ENCODE measurements around the gene AIRE. TPM values are rescaled to one million over a fixed set of nuclear protein-coding genes. Genes with fewer than 3 reads are reported as not detected.

AIRE gene
- total and polyA plus RNA-seq, 2 donors from 2014 or later, result 0.09 to 0.25 TPM

GRCh38 chr21:44292812-44293195 is 7.1 kb downstream of the AIRE start:
- H3K9ac ChIP-seq (ENCODE audit: low read length in 3 of 3), result no peak overlapping the region
- no peak overlapping the region for H3K4me3 ChIP-seq (ENCODE audit: low read length in 3 of 3)
- no peaks in the 10 kb centered on the region for H3K9me3 ChIP-seq (ENCODE audit: control insufficient read depth in 2 of 3, insufficient read depth in 1 of 3, low read length in 3 of 3)
- TF ChIP-seq, protein P1, sequence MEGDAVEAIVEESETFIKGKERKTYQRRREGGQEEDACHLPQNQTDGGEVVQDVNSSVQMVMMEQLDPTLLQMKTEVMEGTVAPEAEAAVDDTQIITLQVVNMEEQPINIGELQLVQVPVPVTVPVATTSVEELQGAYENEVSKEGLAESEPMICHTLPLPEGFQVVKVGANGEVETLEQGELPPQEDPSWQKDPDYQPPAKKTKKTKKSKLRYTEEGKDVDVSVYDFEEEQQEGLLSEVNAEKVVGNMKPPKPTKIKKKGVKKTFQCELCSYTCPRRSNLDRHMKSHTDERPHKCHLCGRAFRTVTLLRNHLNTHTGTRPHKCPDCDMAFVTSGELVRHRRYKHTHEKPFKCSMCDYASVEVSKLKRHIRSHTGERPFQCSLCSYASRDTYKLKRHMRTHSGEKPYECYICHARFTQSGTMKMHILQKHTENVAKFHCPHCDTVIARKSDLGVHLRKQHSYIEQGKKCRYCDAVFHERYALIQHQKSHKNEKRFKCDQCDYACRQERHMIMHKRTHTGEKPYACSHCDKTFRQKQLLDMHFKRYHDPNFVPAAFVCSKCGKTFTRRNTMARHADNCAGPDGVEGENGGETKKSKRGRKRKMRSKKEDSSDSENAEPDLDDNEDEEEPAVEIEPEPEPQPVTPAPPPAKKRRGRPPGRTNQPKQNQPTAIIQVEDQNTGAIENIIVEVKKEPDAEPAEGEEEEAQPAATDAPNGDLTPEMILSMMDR (IDR thresholded peaks at IDR 0.05; ENCODE audit: borderline replicate concordance, extremely low read depth, insufficient read depth), result no peak
- no peak overlapping the region for H3K27ac ChIP-seq (ENCODE audit: low read depth in 2 of 2, low read length in 2 of 2)
- intact Hi-C loops (cut with DNase I), result no loop called here
- no peaks in the 10 kb centered on the region for H3K36me3 ChIP-seq (ENCODE audit: control insufficient read depth in 2 of 3, insufficient read depth in 3 of 3, low read length in 3 of 3)
- peaks cover 0 to 10% (median 0%) of the 10 kb centered on the region in 3 donors for H3K4me1 ChIP-seq (ENCODE audit: control insufficient read depth in 2 of 3, insufficient read depth in 2 of 3, low read depth in 1 of 3, low read length in 3 of 3)
- peak in 1 of 5 donors; percentile 78 for DNase-seq
- FAIRE-seq, result no peak
- H3K27me3 ChIP-seq (ENCODE audit: control insufficient read depth, insufficient read depth, low read length), result no peaks in the 10 kb centered on the region

GRCh38 chr21:44293551-44294231 is 8.0 kb downstream of the AIRE start:
- TF ChIP-seq, protein P1 (IDR thresholded peaks at IDR 0.05; ENCODE audit: borderline replicate concordance, extremely low read depth, insufficient read depth), result no peak
- Histone ChIP-seq H3K27me3 (ENCODE audit: control insufficient read depth, insufficient read depth, low read length) (no peaks in the 10 kb centered on the region), H3K36me3 (ENCODE audit: control insufficient read depth in 2 of 3, insufficient read depth in 3 of 3, low read length in 3 of 3) (no peaks in the 10 kb centered on the region), H3K9ac (ENCODE audit: low read length in 3 of 3) (no peak overlapping the region), H3K9me3 (ENCODE audit: control insufficient read depth in 2 of 3, insufficient read depth in 1 of 3, low read length in 3 of 3) (no peaks in the 10 kb centered on the region), H3K27ac (ENCODE audit: low read depth in 2 of 2, low read length in 2 of 2) (no peak overlapping the region), H3K4me3 (ENCODE audit: low read length in 3 of 3) (no peak overlapping the region), H3K4me1 (ENCODE audit: control insufficient read depth in 2 of 3, insufficient read depth in 2 of 3, low read depth in 1 of 3, low read length in 3 of 3) (peaks cover 0 to 12% (median 0%) of the 10 kb centered on the region in 3 donors)
- FAIRE-seq (no peak), DNase-seq (peak in 1 of 5 donors; percentile 78)
- intact Hi-C loops (cut with DNase I), result no loop called here

- TF ChIP-seq, protein P1 (IDR thresholded peaks at IDR 0.05; ENCODE audit: borderline replicate concordance, extremely low read depth, insufficient read depth), result no peak
- Histone ChIP-seq H3K9ac (ENCODE audit: low read length in 3 of 3) (no peak overlapping the region), H3K4me3 (ENCODE audit: low read length in 3 of 3) (no peak overlapping the region), H3K36me3 (ENCODE audit: control insufficient read depth in 2 of 3, insufficient read depth in 3 of 3, low read length in 3 of 3) (no peaks in the 10 kb centered on the region), H3K27ac (ENCODE audit: low read depth in 2 of 2, low read length in 2 of 2) (no peak overlapping the region), H3K9me3 (ENCODE audit: control insufficient read depth in 2 of 3, insufficient read depth in 1 of 3, low read length in 3 of 3) (no peaks in the 10 kb centered on the region), H3K27me3 (ENCODE audit: control insufficient read depth, insufficient read depth, low read length) (no peaks in the 10 kb centered on the region), H3K4me1 (ENCODE audit: control insufficient read depth in 2 of 3, insufficient read depth in 2 of 3, low read depth in 1 of 3, low read length in 3 of 3) (peaks cover 0 to 17% (median 0%) of the 10 kb centered on the region in 3 donors)
- FAIRE-seq (no peak), DNase-seq (peak in 4 of 5 donors; percentile 30 to 92 (median 54))
- intact Hi-C loops (cut with DNase I), result no loop called here
Observed at GRCh38 chr21:44294391-44295162, 8.9 kb downstream of the AIRE start.
